ENCODE measurements around the gene PACS2.
"Not testable (repeated sequence)": the region's sequence is repeated elsewhere in the genome, so short reads cannot be mapped to it uniquely, and the experiment has no call there.

PACS2 gene

DNA sequence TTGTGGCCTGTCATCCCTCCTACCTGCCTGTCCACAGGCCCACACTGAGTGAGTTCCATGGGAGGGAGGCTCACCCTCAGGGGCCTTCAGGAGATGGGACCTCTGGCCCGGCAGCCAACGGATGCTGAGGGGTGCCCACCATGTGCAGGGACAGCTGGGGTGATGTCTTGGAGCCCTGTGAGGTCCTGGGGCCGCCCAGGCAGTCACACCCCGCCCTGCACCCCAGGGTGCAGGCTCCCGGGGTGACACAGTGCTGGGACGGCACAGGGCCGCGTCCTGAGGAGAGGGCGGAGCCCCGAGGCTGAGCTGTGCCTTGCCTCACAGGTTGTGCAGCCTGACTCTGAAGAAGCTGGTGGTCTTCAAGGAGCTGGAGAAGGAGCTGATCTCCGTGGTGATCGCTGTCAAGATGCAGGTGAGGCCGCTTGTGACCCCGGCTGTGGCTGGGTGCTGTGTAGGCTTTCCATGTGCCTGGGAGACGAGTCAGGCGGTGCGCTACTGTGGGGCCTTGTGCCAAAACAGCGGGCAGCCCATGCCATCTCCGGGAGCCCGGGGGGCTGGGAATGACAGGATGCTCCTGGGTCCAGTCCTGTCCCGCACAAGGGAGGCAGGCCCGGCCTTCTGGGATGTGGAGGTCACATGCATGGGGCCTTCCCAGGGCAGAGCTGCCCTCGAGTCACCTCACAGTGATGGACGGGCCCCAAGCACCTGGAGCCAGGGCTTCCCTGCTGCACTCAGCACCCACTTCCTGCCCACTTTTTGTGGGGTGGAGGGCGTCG, 33.8 kb downstream of the PACS2 start:
- H3K4me3 ChIP-seq (ENCODE audit: low read depth, low read length): no peak overlapping the region

DNA sequence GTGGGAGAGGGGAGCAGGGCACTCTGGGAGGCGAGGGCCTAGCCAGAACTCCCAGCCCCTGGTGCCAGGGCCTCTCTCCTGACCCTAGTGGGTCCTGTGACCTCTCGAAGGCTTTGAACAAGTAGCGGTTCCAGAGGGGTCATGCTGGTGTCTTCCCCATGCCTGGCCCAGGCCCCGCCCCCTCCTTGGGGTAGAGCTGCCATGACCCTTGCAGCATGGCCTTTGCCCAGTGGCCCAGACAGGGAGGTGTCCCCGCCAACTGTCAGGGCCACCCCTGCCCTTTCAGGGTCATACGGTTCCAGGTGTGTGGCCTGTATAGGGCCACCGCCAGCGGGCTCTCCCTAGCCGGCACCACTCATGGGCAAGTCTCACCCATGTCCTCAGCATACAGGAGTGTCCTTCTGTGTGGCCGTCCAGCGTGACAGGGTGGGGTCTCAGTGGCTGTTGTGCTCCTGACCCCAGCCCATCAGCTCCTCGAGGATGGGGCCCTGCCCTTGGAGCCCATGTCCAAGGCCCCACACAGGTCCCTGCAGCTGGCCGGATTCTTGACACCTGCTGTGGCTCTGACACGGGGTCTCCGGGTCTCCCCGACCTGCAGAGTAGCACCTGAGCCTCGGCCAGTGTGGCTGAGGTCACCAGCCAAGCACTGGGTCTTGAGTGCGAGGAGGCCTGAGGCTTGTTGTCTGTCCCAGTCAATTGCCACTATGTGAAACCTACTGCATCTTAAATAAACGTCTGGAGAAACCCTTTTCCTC, 34.6 kb downstream of the PACS2 start:
- H3K4me3 ChIP-seq (ENCODE audit: low read depth, low read length): no peak overlapping the region

DNA sequence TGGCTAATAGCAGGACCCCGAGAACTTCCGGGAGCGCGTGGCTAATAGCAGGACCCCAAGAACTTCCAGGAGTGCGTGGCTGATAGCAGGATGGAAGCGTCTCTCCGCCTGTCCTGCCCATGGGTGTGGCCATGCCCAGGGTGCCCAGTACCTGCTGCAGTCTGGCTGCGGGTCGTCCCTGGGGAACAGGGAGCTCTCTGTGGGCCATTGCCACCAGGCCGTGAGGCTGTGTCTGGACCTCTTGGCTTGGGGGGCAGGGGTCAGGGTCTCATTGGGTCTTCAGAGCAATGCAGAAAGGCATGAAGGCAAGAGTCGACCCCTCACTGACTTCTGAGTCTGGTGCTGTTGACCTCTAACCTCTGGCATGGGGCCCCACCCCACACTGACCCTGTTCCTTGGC, 35.4 kb downstream of the PACS2 start:
- no peak overlapping the region for H3K4me3 ChIP-seq (ENCODE audit: low read depth, low read length)

- no peak overlapping the region for H3K4me3 ChIP-seq (ENCODE audit: low read depth, low read length)
Observed at GRCh38 chr14:105350450-105351244, 36.1 kb downstream of the PACS2 start.

- H3K4me3 ChIP-seq (ENCODE audit: low read depth, low read length): no peak overlapping the region
Observed at GRCh38 chr14:105351410-105351809, 36.9 kb downstream of the PACS2 start.

GRCh38 chr14:105351920-105352851, 37.6 kb downstream of the PACS2 start:
- no peak overlapping the region for H3K4me3 ChIP-seq (ENCODE audit: low read depth, low read length)

DNA sequence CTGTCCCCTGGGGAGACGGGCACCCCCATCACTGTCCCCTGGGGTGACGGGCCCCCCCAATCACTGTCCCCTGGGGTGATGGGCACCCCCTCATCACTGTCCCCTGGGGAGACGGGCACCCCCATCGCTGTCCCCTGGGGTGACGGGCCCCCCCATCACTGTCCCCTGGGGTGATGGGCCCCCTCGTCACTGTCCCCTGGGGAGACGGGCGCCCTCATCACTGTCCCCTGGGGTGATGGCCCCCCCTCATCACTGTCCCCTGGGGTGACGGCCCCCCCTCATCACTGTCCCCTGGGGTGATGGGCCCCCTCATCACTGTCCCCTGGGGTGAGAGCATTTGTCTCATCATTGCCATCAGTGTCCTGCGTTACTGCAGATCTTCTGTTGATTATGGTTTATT, 38.6 kb downstream of the PACS2 start:
- H3K4me3 ChIP-seq (ENCODE audit: low read depth, low read length): no peak overlapping the region

- no peak overlapping the region for H3K4me3 ChIP-seq (ENCODE audit: low read depth, low read length)
Observed at GRCh38 chr14:105354541-105354940, 40.0 kb downstream of the PACS2 start.

- H3K4me3 ChIP-seq (ENCODE audit: low read depth, low read length): no peak overlapping the region
Observed at GRCh38 chr14:105355049-105355575, 40.6 kb downstream of the PACS2 start.

DNA sequence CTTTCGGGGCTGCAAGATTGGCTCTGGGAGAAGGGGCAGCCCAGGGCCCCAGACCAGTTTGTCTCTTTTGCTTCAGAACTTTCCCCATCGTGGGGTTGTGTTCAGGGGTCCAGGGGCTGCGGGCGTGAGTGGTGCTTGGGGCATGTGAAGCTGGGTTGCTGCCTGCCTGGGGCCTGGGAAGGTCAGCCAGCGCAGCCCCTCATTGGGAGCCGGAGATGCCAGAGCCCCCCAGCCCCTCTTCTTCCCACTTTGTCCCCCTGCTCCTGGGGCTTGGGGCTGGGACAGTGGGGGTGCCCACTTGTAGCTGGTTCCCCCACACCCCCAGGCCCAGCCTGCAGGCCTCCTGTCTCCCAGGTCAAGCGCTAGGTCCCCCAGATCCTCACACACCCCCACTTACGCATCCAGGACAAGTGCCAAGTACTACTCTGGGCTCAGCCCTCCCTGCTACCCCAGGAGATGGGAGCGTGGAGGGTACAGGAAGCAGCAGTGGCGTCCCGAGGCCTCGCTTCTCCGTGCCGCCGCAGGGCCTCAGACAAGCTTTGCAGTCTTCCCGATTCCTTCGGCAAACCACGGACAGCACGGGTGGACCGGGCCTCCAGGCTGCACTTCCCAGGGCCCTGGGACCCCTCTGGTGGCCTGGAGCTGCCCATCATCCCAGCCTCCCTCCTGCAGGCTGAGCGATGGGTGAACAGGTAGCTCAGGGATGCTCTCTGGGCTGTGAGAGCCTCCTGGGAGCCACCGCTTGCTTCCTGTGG, 41.5 kb downstream of the PACS2 start:
- H3K4me3 ChIP-seq (ENCODE audit: low read depth, low read length): no peak overlapping the region

GRCh38 chr14:105356927-105357326, 42.4 kb downstream of the PACS2 start:
- H3K4me3 ChIP-seq (ENCODE audit: low read depth, low read length): no peak overlapping the region

DNA sequence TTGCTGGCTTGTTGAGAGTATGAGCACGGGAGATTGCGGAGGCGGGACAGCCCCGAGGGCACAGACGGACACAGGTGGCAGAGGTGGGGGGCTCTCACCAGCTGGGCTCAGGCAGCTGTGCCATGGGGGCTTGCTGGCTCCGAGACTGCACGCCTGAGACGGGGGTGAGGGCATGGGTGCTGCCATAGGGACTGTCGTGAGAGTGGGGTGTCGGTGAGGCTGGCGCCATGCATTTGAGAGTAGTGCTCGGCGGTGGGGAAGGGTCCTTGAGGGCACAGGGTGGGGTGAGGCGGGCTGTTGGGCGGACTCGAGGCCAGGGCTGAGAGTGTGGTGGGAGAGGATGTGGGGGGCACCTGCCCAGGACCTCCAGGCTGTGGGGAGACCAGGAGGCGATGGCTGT, 43.1 kb downstream of the PACS2 start:
- H3K4me3 ChIP-seq (ENCODE audit: low read depth, low read length): no peak overlapping the region

DNA sequence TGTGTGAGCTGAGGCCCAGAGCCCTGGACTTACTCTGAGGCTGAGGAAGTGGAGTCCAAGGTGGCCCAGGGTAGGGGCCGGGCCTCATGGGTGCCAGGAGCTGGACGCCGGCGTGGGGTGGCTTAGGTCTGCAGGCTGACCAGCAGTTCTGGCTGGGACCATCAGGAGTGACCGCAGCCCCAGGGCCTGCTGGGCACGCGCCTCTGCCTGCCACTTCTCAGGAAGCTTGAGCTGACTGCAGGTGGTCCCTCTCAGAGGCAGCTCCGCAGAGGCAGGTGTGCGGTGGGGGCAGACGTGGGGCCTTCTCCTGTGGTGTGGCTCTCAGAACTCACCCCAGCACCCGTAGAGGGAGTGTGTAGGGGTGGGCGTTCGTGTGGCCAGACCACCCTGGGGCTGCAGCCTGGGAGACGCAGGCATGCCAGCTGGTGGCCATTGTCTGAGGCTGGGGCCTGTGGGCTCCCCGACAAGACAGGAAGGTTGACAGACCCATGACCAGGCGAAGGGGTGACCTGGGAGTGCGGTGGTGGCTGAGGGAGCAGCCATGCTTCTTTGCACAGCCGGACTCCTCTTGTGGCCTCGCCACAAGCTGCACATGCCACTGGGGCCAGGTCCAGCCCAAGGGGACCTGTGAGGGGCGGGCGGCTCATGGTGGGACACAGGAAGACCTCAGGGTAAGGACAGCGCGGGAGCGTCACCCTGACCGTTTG, 43.7 kb downstream of the PACS2 start:
- H3K4me3 ChIP-seq (ENCODE audit: low read depth, low read length): no peak overlapping the region

- H3K4me3 ChIP-seq (ENCODE audit: low read depth, low read length): no peak overlapping the region
Observed at GRCh38 chr14:105358943-105359342, 44.4 kb downstream of the PACS2 start.

GRCh38 chr14:105361412-105361811, 46.9 kb downstream of the PACS2 start:
- H3K4me3 ChIP-seq (ENCODE audit: low read depth, low read length): not testable (repeated sequence)

- no peak overlapping the region for H3K4me3 ChIP-seq (ENCODE audit: low read depth, low read length)
Observed at GRCh38 chr14:105363847-105364708, 49.5 kb downstream of the PACS2 start.

DNA sequence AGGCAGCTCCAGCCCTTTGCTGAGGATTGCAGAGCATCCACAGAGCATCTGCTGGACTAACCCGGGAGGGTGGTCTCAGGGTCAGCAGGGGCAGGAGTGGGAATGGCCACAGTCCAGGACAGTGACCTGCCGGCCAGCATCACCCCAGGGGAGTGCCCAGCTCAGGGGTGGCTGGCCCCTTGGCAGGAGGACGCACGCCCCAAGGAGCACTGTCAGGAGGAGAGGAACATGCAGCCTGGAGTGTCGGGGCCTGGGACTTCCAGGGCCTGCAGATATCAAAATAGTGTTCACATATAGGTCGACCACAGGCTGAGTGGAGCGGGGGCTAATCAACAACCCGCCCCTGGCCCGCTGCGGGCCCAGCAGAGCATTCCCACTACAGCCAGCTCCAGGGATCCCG, 50.6 kb downstream of the PACS2 start:
- H3K4me3 ChIP-seq (ENCODE audit: low read depth, low read length): no peak overlapping the region

DNA sequence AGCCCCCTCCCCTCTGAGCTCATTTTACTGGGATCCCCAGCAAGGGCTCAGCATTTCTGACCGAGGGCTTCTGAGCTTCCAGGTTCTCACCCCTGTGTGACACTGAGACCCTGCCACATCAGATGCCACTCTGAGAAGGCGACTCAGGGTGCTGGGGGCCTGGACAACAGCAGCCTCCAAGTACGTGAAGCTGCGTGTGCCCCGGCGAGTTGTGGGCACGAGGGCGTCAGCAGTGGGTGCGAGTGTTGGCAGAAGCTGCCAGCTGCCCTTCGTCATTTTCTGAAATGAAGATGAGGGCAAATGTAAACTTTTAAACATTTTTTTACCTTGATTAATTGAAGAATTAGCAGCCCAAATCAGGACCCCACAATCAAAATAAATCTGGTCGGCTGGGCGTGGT, 51.1 kb downstream of the PACS2 start:
- no peak overlapping the region for H3K4me3 ChIP-seq (ENCODE audit: low read depth, low read length)
